Endothelial cell of hepatic sinusoid (primary cell): ENCODE results near the gene AKAP8.
"Not testable (repeated sequence)": the region's sequence is repeated elsewhere in the genome, so short reads cannot be mapped to it uniquely, and the experiment has no call there.

ENCODE experiments used
- in situ Hi-C: cut with HindIII; loops from 2 replicates; pipeline ENCODE4 v1.10.0; 2017; ENCODE audit warnings: low sequenced_read_pairs

AKAP8 gene

DNA sequence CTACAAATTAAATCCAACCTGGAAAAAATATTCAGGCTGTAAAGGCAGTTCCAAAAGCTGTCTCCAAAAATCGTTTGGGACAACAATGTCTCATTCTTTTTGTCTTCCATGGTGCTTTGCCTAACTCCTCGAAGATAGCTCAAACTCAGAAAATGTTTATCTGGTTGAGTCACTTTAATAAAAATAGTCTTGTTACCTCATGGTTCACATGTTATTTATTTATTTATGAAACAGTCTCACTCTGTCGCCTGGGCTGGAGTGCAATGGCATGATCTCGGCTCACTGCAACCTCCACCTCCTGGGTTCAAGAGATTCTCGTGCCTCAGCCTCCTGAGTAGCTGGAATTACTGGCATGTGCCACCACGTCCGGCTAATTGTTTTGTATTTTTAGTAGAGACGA is 42.4 kb downstream of the AKAP8 start:
- in situ Hi-C loops = no loop called here

DNA sequence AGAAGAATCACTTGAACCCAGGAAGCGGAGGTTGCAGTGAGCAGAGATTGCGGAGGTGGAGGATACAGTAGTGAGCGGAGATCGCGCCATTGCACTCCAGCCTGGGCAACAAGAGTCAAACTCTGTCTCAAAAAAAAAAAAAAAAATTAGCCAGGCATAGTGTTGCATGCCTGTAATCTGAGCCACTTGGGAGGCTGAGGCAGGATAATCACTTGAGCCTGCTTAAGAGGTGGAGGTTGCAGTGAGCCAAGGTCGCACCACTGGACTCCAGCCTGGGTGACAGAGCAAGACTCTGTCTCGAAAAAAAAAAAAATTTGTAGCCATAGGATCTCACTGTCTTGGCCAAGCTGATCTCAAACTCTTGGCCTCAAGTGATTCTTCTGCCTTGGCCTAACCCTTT is 43.6 kb downstream of the AKAP8 start:
- in situ Hi-C loops = not testable (repeated sequence)

DNA sequence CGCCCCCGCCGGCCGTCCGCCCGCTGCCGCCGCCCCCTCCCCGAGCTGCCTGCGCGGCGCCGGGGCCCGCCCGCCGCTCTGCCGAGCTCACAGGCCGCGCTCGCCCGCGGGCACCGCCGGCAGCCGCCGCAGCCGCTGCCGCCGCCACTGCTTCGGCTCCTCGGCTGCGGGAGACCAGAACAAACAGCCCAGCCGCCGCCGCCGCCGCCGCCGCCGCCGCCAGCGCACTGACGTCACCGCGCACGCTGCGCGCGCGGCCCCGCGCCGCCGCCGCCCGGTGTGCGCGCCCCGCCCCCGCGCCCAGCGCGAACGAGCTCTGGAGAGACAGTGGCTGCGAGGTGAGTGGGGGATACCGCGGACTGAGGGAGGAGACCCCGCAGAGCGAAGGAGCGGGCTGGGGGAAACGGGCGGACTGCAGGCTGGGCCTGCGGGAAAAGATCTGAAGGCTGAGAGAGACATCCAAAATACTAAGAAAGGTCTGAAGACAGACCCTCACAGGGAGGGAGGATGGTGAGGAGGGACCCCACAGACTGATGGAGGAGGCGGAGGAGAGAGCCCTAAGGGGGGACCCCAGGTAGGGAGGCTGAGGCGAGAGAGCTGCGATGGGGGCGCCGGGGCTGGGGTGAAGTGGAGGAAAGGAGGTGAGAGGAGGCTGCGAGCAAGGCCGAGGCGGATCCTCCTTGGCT is 47.1 kb downstream of the AKAP8 start, which contains the start of gene BRD4:
Gene BRD4 (minus strand): TSS at position 229 of the 686 bp plus-strand sequence. CDS start 59,440 bp downstream, outside the sequence.
- in situ Hi-C loops = no loop called here

- in situ Hi-C loops = no loop called here
Observed at GRCh38 chr19:15331419-15332310, 47.9 kb downstream of the AKAP8 start.

DNA sequence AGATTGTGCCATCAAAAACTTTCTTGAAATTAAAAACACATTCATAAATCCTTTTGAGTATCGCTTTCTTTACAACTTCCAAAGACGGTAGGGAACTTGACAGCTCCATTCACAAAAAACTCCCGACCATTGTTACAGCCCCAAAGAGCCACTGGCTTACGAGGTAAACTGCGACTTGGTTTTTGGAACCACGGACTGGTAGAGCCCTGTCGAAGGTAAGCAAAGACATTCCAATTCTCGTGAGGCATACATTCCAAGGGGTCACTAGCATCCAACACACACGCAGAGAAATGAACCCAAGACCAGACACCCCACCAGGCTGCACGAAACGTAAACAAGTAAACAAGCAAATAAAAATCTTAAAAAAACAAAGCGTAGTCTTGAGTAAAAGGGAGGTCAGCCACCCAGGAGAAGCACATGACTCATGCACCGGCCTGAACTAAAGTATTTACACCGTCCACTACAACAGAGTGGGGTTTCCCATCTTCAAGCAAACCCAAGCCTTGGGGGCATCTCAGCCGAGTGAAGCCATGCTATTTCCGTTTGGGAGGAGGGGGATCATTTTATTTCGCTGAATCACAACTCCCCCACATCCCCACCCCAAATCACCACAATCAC is 48.7 kb downstream of the AKAP8 start:
- in situ Hi-C loops = no loop called here

GRCh38 chr19:15328312-15328711 is 51.3 kb downstream of the AKAP8 start:
- in situ Hi-C loops = loop anchor here (5.0 kb wide), 2 partner anchors 36 to 81 kb away; no protein-coding TSS in a partner anchor

GRCh38 chr19:15324791-15325519 is 54.6 kb downstream of the AKAP8 start:
- in situ Hi-C loops = loop anchor here (5.0 kb wide), 2 partner anchors 33 to 78 kb away; no protein-coding TSS in a partner anchor

GRCh38 chr19:15323496-15324235 is 55.9 kb downstream of the AKAP8 start:
- in situ Hi-C loops = no loop called here

DNA sequence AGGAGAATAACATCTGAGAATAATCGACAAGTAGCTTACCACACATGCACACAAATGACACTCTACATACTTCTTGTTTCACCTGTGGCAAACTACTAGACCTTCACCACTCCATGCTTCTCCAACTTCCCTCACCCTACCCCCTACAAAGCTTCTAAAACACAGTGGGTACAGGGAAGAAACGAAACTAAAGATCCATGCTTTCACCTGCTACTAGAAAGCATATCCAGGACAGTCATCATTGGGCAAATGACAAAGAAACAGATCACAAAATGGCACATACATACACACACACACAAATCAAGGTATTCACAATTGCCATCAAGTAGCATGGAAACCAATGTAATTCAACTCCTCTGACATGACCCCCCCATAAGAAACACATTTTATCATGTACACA is 57.8 kb downstream of the AKAP8 start:
- in situ Hi-C loops = no loop called here

DNA sequence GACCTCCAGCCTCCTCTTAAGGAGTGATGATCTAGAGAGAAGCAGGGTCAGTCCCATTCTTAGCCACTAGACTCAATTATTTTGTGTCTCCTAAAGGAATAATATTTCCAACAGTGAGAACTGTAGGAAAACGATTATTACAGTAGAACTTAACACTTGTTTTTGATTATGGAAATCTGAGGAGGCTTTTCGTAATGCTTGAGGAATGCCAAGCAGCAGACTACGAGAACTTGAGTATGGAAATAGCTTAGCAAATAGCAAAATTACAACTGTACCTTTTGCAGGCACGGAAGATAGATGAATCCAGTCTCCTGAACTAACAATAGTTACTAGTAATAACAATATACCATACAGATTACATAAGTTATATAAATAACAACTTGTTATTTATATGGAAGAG is 59.5 kb downstream of the AKAP8 start:
- in situ Hi-C loops = no loop called here

- in situ Hi-C loops = no loop called here
Observed at GRCh38 chr19:15318241-15318691, 61.3 kb downstream of the AKAP8 start.

- in situ Hi-C loops = no loop called here
Observed at GRCh38 chr19:15317392-15318071, 62.1 kb downstream of the AKAP8 start.

DNA sequence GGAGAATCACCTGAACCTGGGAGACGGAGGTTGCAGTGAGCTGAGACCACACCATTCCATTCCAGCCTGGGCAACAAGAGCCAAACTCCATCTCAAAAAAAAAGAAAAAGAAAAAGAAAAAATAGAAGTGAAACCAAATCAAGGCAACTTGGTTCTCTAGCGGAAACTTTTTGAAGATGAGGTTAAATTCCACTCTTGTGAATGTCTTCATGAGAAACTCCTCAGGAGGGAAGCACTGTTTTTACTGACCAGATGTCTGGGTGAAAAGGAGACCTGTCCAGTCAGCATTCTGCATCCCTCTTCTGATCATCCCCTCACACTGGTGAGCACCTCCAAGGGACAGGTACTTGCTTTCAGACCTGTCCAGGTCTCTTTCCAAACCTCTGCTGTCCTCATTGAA is 63.1 kb downstream of the AKAP8 start:
- in situ Hi-C loops = no loop called here

- in situ Hi-C loops = no loop called here
Observed at GRCh38 chr19:15315101-15315500, 64.5 kb downstream of the AKAP8 start.

- in situ Hi-C loops = no loop called here
Observed at GRCh38 chr19:15313649-15314279, 65.8 kb downstream of the AKAP8 start.

GRCh38 chr19:15307169-15307568 is 72.4 kb downstream of the AKAP8 start:
- in situ Hi-C loops = no loop called here

- in situ Hi-C loops = no loop called here
Observed at GRCh38 chr19:15305582-15306334, 73.8 kb downstream of the AKAP8 start.

GRCh38 chr19:15304140-15304705 is 75.4 kb downstream of the AKAP8 start:
- in situ Hi-C loops = no loop called here
